Astrocyte (in vitro differentiated cells and primary cell): ENCODE data around the gene COL15A1. TPM values are rescaled to one million over a fixed set of nuclear protein-coding genes. Genes with fewer than 3 reads are reported as not detected.

ENCODE experiments used
- DNase-seq: peaks from one replicate; pipeline ENCODE4 v3.0.0-alpha.2; 2010; ENCODE audit warnings: low read depth
- FAIRE-seq: peaks from 2 replicates; lab custom pipeline; 2011; peaks lifted over from hg19 to GRCh38; lab: Jason Lieb, UNC
- H2AFZ ChIP-seq: 2 replicates; pipeline ENCODE4 v1.6.0; 2012; ENCODE audit warnings: low read depth, low read length, inconsistent platforms
- H3K27ac ChIP-seq: 2 replicates; pipeline ENCODE4 v1.5.1; 2011; ENCODE audit warnings: low read depth, low read length, inconsistent platforms
- H3K27me3 ChIP-seq: 2 replicates; pipeline ENCODE4 v1.6.0; 2011; ENCODE audit warnings: low read length, inconsistent platforms; ENCODE audit not compliant: insufficient read depth
- H3K36me3 ChIP-seq: 2 replicates; pipeline ENCODE4 v1.5.1; 2011; ENCODE audit warnings: low read length, inconsistent platforms; ENCODE audit not compliant: insufficient read depth
- H3K4me1 ChIP-seq: 2 replicates; pipeline ENCODE4 v1.5.1; 2011; ENCODE audit warnings: low read length, inconsistent platforms; ENCODE audit not compliant: insufficient read depth
- H3K4me2 ChIP-seq: 2 replicates; pipeline ENCODE4 v1.6.0; 2012; ENCODE audit warnings: low read length, inconsistent platforms
- H3K4me3 ChIP-seq: 2 replicates; pipeline ENCODE4 v1.5.1; 2011; ENCODE audit warnings: low read depth, mild to moderate bottlenecking, low read length, inconsistent platforms; ENCODE audit not compliant: insufficient read depth
- H3K79me2 ChIP-seq: 2 replicates; pipeline ENCODE4 v1.6.0; 2012; ENCODE audit warnings: mild to moderate bottlenecking, low read length, inconsistent platforms; ENCODE audit not compliant: insufficient read depth
- H3K9ac ChIP-seq: 2 replicates; pipeline ENCODE4 v1.6.0; 2012; ENCODE audit warnings: mild to moderate bottlenecking, low read length, inconsistent platforms
- H3K9me3 ChIP-seq: 2 replicates; pipeline ENCODE4 v1.5.1; 2012; ENCODE audit warnings: low read depth, mild to moderate bottlenecking, low read length, inconsistent platforms; ENCODE audit not compliant: insufficient read depth
- H4K20me1 ChIP-seq: 2 replicates; pipeline ENCODE4 v1.6.0; 2012; ENCODE audit warnings: low read length, inconsistent platforms; ENCODE audit not compliant: insufficient read depth
- H3K27ac Mint-ChIP-seq: one replicate; pipeline ENCODE4 v1.8.0; 2021; ENCODE audit warnings: mild to moderate bottlenecking, mixed read lengths; ENCODE audit not compliant: unreplicated experiment
- H3K27me3 Mint-ChIP-seq: one replicate; pipeline ENCODE4 v1.8.0; 2021; ENCODE audit warnings: low read depth, mixed read lengths; ENCODE audit not compliant: unreplicated experiment
- H3K36me3 Mint-ChIP-seq: one replicate; pipeline ENCODE4 v1.8.0; 2021; ENCODE audit warnings: low read depth, mixed read lengths; ENCODE audit not compliant: unreplicated experiment
- H3K4me1 Mint-ChIP-seq: one replicate; pipeline ENCODE4 v1.8.0; 2021; ENCODE audit warnings: low read depth, mixed read lengths; ENCODE audit not compliant: unreplicated experiment
- H3K4me3 Mint-ChIP-seq: one replicate; pipeline ENCODE4 v1.8.0; 2021; ENCODE audit warnings: mild to moderate bottlenecking, moderate library complexity, mixed read lengths; ENCODE audit not compliant: unreplicated experiment
- H3K9me3 Mint-ChIP-seq: one replicate; pipeline ENCODE4 v1.8.0; 2021; ENCODE audit warnings: mild to moderate bottlenecking, mixed read lengths; ENCODE audit not compliant: unreplicated experiment
- EZH2 ChIP-seq: IDR thresholded peaks from 2 replicates; pipeline ENCODE4 v1.6.1; 2012; ENCODE audit warnings: mild to moderate bottlenecking, low read length, inconsistent platforms; ENCODE audit not compliant: insufficient read depth
- total RNA-seq: library from RNA; stranded (reverse); gene quantifications from 2 replicates; pipeline ENCODE4 v1.2.1, GENCODE V29; 2021
- TF ChIP-seq, protein P1 (sequence below): IDR thresholded peaks from 2 replicates; pipeline ENCODE4 v1.5.1; 2011; ENCODE audit warnings: low read depth, mild to moderate bottlenecking, inconsistent platforms, low read length, moderate library complexity; ENCODE audit not compliant: insufficient read depth

Gene COL15A1
- total RNA-seq, 1 donor from 2014 or later: 5.6 TPM

DNA sequence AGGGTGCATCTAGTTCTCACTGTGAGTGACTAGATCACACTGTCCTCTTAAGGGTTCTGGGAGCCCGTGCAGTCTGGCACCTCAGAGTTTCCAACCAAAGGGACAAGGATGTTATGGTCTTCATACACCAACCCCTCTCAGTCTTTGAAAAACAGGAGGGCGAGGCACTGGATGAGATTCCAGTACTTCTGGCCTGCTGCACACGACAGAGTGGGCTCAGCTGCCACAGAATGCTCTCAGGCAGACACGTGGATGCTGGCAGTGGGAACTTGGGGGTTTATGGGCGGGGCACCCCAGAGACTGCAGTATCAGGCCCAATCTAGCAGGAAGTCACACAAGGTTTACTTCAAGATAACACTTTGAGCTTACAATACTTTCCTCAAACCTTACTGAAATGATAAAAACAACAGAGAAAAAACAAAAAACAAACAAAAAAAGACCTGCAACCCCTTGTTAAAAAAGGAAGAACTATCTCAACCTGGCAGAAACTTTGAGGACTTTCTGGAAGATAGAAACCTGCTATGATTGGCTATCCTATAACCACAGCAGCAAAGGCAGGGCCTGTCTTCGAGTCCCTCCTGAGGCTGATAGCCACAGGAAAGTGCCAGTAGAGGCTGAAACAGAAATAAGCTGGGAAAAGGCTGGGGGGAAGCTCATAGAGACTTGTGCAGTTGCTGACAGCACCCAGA, 132.9 kb downstream of the COL15A1 start:
- H3K79me2 ChIP-seq: no peaks in the 10 kb centered on the region
- H3K9me3 Mint-ChIP-seq: peaks cover 4% of the 10 kb centered on the region
- no peaks in the 10 kb centered on the region for H3K27me3 ChIP-seq
- FAIRE-seq (no peak), DNase-seq (no peak)
- H3K4me2 ChIP-seq: no peak overlapping the region
- no peaks in the 10 kb centered on the region for H3K9me3 ChIP-seq
- no peak overlapping the region for H3K4me3 Mint-ChIP-seq
- H4K20me1 ChIP-seq: no peaks in the 10 kb centered on the region
- H3K27ac ChIP-seq: no peak overlapping the region
- no peak overlapping the region for H3K9ac ChIP-seq
- peaks cover 2% of the 10 kb centered on the region for H3K27me3 Mint-ChIP-seq
- TF ChIP-seq, protein P1, sequence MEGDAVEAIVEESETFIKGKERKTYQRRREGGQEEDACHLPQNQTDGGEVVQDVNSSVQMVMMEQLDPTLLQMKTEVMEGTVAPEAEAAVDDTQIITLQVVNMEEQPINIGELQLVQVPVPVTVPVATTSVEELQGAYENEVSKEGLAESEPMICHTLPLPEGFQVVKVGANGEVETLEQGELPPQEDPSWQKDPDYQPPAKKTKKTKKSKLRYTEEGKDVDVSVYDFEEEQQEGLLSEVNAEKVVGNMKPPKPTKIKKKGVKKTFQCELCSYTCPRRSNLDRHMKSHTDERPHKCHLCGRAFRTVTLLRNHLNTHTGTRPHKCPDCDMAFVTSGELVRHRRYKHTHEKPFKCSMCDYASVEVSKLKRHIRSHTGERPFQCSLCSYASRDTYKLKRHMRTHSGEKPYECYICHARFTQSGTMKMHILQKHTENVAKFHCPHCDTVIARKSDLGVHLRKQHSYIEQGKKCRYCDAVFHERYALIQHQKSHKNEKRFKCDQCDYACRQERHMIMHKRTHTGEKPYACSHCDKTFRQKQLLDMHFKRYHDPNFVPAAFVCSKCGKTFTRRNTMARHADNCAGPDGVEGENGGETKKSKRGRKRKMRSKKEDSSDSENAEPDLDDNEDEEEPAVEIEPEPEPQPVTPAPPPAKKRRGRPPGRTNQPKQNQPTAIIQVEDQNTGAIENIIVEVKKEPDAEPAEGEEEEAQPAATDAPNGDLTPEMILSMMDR: no peak
- TF ChIP-seq EZH2: no peak
- H3K4me1 Mint-ChIP-seq: peaks cover 19% of the 10 kb centered on the region
- H3K36me3 Mint-ChIP-seq: peaks cover 5% of the 10 kb centered on the region
- no peak overlapping the region for H2AFZ ChIP-seq
- no peaks in the 10 kb centered on the region for H3K36me3 ChIP-seq
- peaks cover 16% of the 10 kb centered on the region for H3K4me1 ChIP-seq
- no peak overlapping the region for H3K27ac Mint-ChIP-seq
- H3K4me3 ChIP-seq: no peak overlapping the region

DNA sequence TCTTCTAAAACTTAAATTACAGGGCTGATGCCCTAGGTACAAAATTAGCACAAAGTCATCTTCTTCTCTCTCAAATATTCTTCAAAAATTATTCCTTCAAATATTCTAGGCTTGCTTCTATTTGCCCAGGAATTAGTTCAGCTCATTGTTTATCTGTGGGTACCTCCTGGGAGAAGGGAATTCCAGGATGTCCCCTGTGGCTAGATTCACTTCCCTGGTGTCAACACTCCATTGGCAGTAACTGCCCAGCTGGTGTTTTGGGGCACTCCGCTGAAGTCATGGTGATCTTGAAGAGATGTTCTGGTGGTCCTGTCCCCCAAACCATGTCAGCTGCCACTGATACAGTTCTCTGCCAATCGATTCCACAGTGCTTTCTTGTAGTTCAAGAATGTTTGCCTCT, 135.0 kb downstream of the COL15A1 start:
- peaks cover 23% of the 10 kb centered on the region for H3K4me1 Mint-ChIP-seq
- Histone ChIP-seq H3K4me1 (peaks cover 9% of the 10 kb centered on the region), H3K79me2 (no peaks in the 10 kb centered on the region), H2AFZ (no peak overlapping the region), H3K36me3 (no peaks in the 10 kb centered on the region), H3K4me2 (no peak overlapping the region), H3K27ac (no peak overlapping the region), H3K9me3 (no peaks in the 10 kb centered on the region), H3K27me3 (peaks cover 4% of the 10 kb centered on the region), H3K4me3 (no peak overlapping the region), H3K9ac (no peak overlapping the region), H4K20me1 (no peaks in the 10 kb centered on the region)
- peaks cover 2% of the 10 kb centered on the region for H3K9me3 Mint-ChIP-seq
- FAIRE-seq (no peak), DNase-seq (no peak)
- H3K36me3 Mint-ChIP-seq: no peaks in the 10 kb centered on the region
- H3K27me3 Mint-ChIP-seq: peaks cover 2% of the 10 kb centered on the region
- H3K4me3 Mint-ChIP-seq: no peak overlapping the region
- TF ChIP-seq, protein P1: no peak
- TF ChIP-seq EZH2: no peak
- H3K27ac Mint-ChIP-seq: no peak overlapping the region

GRCh38 chr9:99079542-99079941, 135.8 kb downstream of the COL15A1 start:
- no peak overlapping the region for H2AFZ ChIP-seq
- H3K79me2 ChIP-seq: no peaks in the 10 kb centered on the region
- no peak overlapping the region for H3K4me2 ChIP-seq
- no peaks in the 10 kb centered on the region for H3K9me3 ChIP-seq
- H3K4me1 Mint-ChIP-seq: peaks cover 23% of the 10 kb centered on the region
- H3K27me3 Mint-ChIP-seq: peaks cover 2% of the 10 kb centered on the region
- H3K36me3 Mint-ChIP-seq: no peaks in the 10 kb centered on the region
- peaks cover 4% of the 10 kb centered on the region for H3K27me3 ChIP-seq
- no peak overlapping the region for H3K27ac ChIP-seq
- H3K9me3 Mint-ChIP-seq: peaks cover 2% of the 10 kb centered on the region
- no peak overlapping the region for H3K4me3 Mint-ChIP-seq
- H3K36me3 ChIP-seq: no peaks in the 10 kb centered on the region
- no peak overlapping the region for H3K4me3 ChIP-seq
- no peak overlapping the region for H3K27ac Mint-ChIP-seq
- peaks cover 9% of the 10 kb centered on the region for H3K4me1 ChIP-seq
- H3K9ac ChIP-seq: no peak overlapping the region
- FAIRE-seq: no peak
- no peaks in the 10 kb centered on the region for H4K20me1 ChIP-seq
- TF ChIP-seq, protein P1: no peak
- TF ChIP-seq EZH2: no peak
- no peak for DNase-seq
